GM10248 (cell line): ENCODE results near the gene APBA1.
A peak's percentile ranks its signal among the peaks of the same experiment; 100 is the strongest.

Source experiments
- CTCF ChIA-PET: fragments of 300-600 bp; sonication (Branson Sonifier 250); formaldehyde crosslinking; extraction: SDS; loops from one replicate; lab custom pipeline; 2021; ENCODE audit warnings: antibody characterized with exemption; lab: Yijun Ruan, JAX
- POLR2A ChIA-PET: fragments of 350-650 bp; sonication (Branson Sonifier 250); formaldehyde crosslinking; extraction: SDS; loops from one replicate; lab custom pipeline; 2020; ENCODE audit warnings: antibody characterized with exemption; lab: Yijun Ruan, JAX
- DNase-seq: peaks from one replicate; pipeline ENCODE4 v3.0.0; 2012; ENCODE audit errors: extremely low spot score
- CTCF ChIP-seq: IDR thresholded peaks from 2 replicates; pipeline ENCODE4 v1.5.1; 2012; ENCODE audit warnings: mild to moderate bottlenecking, low read depth; ENCODE audit errors: extremely low read depth, missing control alignments, control extremely low read depth

Gene APBA1

GRCh38 chr9:69427286-69427685 is 244.9 kb downstream of the APBA1 start:
- no peak for DNase-seq
- CTCF ChIA-PET, result interaction anchor here (0.6 kb wide), 1 partner anchor 121 kb away, joined by 3 read pairs; no protein-coding TSS in a partner anchor
- no peak for TF ChIP-seq CTCF

GRCh38 chr9:69425136-69425801 is 246.9 kb downstream of the APBA1 start:
- CTCF ChIA-PET, result interaction anchor here (0.9 to 7.0 kb wide), 3 partner anchors 124 to 688 kb away, joined by 3 to 130 read pairs (median 4); no protein-coding TSS in a partner anchor

More at GRCh38 chr9:69427286-69427685, 244.9 kb downstream of the APBA1 start:
- POLR2A ChIA-PET, result no interaction called here

GRCh38 chr9:69421908-69422801 is 250.0 kb downstream of the APBA1 start:
- POLR2A ChIA-PET, result no interaction called here
- CTCF ChIA-PET, result interaction anchor here (0.7 to 7.0 kb wide), 37 partner anchors 9 to 1180 kb away, joined by 3 to 130 read pairs (median 5); no protein-coding TSS in a partner anchor
- peak; percentile 76 for DNase-seq

More at GRCh38 chr9:69425136-69425801, 246.9 kb downstream of the APBA1 start:
- no peak for TF ChIP-seq CTCF
- POLR2A ChIA-PET, result no interaction called here
- no peak for DNase-seq

GRCh38 chr9:69420611-69421270 is 251.4 kb downstream of the APBA1 start:
- ChIA-PET POLR2A (no interaction called here), CTCF (interaction anchor here (0.7 to 7.0 kb wide), 12 partner anchors 11 to 692 kb away, joined by 3 to 130 read pairs (median 9); no protein-coding TSS in a partner anchor)
- DNase-seq, result no peak
- TF ChIP-seq CTCF, result no peak

More at GRCh38 chr9:69421908-69422801, 250.0 kb downstream of the APBA1 start:
- TF ChIP-seq CTCF, result peak; percentile 84

GRCh38 chr9:69412741-69413150 is 259.4 kb downstream of the APBA1 start:
- no peak for TF ChIP-seq CTCF
- POLR2A ChIA-PET, result no interaction called here
- DNase-seq, result no peak
- CTCF ChIA-PET, result interaction anchor here (2.0 kb wide), 1 partner anchor 9 kb away, joined by 9 read pairs; no protein-coding TSS in a partner anchor
